NCI-H1092 treated with DMSO at 0.1 percent for 48 hours (cell line): ENCODE measurements around the gene DNAJC15.
"Not testable (repeated sequence)": the region's sequence is repeated elsewhere in the genome, so short reads cannot be mapped to it uniquely, and the experiment has no call there.

ENCODE experiments used
- DNase-seq: peaks from one replicate; lab custom pipeline; 2025; lab: John Stamatoyannopoulos, UW

The DNAJC15 gene

GRCh38 chr13:43005460-43006236 lies 17.7 kb upstream of the DNAJC15 start:
- no peak for DNase-seq

- no peak for DNase-seq
These were observed 16.3 kb upstream of the DNAJC15 start for GRCh38 chr13:43006893-43007631.

DNA sequence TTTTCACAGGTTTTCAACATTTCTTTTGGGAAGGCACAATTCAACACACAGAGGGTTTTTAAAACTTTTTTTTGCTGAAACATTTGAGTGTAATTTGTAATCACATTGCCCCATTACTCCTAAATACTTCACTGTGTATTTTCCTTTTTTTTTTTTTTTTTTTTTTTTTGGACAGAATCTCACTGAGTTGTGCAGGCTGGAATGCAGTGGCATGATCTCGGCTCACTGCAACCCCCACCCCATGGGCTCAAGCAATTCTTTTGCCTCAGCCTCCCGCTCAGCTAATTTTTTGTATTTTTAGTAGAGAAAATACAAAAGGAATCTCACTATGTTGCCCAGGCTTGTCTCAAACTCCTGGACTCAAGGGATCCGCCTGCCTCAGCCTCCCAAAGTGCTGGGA lies 14.8 kb upstream of the DNAJC15 start:
- DNase-seq = no peak

DNA sequence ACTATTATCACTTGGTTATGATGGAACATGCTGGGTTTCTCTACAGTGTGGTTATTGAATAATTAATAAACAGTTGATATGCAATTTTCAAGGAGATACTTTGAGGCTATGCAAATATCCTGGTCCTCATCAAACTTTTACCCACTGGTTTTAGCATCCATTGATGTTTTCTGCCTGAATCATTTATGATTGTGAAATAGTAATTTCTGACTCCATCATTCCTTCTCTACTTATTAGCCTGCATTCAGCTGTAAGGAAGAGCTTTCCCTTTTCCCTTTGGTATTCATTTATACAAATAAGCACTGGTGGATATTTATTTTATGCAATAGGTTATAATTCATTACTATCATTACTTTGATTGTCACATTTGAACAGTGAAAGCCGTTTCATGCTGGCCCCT lies 13.9 kb upstream of the DNAJC15 start:
- DNase-seq = no peak

- no peak for DNase-seq
These were observed 9.2 kb upstream of the DNAJC15 start for GRCh38 chr13:43014162-43014561.

DNA sequence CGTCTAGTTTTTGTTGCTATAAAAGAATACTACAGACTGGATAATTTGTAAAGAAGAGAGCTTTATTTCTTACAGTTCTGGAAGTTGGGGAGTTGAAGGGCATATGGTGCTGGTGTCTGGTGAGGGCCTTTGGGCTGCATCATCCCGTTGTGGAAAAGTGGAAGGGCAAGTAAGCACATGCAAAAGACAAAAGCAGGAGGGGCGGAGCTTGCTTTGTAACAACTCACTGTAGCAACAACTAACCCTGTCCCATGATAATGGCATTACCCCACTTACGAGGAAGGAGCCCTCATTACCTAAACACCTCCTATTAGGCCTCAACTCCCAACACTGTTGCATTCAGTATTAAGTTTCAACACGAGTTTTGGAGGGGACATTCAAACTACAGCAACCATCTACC lies 7.2 kb upstream of the DNAJC15 start:
- no peak for DNase-seq

DNA sequence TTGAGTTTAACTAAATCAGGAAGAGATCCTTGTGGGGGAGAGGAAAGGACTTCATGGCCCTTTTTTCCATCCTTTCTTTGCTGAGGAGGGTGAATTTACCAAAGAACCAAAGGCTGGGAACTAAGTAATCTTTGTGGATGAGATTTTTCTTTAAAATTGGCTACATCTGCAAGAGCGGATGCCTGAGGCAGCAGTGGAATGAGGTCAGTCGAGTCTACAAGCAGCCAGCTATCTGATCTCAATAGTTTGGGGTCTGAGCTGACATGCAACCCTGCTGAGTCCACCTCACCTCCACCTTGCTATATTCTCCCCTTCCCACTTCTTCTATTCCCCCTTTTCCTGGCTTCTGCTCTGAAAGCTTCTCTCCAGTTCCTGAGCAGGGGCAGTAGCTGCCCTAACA lies 3.6 kb upstream of the DNAJC15 start:
- no peak for DNase-seq

DNA sequence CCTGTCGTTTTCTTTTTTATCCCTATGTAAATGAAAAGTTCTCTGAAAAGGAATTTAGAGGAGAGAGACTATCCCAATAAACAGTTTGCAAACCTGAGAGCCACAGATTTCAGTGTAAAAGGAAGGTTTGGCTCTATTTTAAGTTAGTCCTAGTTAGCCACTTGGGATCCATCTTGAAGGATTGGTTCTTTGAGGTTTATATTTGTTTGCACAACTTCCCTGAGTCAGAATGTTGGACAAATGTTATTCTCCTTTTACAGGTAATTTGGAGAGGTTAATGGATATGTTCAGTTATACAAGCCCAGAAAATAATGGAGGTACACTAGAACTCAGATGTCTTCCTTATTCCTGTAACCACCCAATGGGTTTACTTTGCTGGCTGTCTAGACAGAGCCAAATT lies 2.6 kb upstream of the DNAJC15 start:
- no peak for DNase-seq

DNA sequence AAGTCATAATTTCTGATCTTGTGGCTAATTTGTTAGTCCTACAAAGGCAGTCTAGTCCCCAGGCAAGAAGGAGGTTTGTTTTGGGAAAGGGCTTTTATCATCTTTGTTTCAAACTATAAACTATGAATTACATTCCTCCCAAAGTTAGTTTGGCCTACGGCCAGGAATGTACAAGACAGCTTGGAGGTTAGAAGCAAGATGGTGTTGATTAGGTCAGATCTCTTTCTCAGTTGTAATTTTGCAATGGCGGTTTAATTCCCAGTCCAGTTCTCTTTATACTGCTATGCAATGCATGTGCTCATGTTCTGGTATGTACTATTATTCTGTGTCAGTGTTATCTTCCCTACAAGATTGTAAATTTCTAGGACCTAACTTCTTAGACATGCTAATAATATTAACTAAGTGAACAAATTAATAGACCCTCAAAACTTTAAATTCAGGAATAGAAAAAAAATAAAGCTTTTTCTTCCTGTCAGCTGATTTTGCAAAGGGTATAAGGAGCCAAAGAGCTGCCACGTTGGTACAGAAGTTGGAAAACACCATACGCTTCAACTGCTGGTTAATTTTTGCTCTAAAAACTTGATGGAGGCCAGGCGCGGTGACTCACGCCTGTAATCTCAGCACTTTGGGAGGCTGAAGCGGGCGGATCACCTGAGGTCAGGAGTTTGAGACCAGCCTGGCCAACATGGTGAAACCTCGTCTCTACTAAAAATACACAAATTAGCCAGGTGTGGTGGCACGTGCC lies 1.3 kb upstream of the DNAJC15 start:
- no peak for DNase-seq

DNA sequence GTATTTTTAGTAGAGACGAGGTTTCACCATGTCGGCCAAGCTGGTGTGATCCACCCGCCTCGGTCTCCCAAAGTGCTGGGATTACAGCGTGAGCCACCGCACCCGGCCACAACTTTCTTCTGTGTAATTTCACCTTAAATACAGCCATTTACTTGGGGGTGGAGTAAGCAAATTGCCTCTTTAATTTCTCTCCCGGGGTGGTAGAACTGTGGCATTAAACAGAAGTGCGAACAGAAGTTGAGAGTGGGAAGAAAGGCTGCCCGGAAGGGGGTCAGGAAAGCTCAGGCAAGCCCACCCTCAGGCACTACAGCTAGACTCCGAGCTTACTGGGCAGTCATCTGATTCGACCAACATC lies 475 bp upstream of the DNAJC15 start:
- no peak for DNase-seq

DNA sequence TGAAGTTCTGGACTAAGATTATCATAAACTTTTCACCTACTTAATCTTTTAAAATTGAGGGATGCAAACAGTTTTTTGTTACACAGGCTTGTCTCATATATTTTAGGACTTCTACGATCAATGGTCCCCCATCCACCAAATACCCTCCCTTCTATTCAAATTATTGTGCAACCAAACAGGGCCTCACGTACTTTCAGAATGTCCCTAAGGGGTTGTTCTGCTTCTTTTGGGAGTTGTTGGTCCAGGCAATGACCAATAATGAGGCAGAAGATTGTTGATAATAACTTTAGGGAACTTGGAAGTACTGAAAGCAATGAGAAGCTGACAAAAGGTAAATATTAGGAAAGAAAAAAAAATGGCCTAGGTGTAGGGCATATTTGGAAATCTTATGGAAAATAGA lies 2.9 kb downstream of the DNAJC15 start:
- no peak for DNase-seq

DNA sequence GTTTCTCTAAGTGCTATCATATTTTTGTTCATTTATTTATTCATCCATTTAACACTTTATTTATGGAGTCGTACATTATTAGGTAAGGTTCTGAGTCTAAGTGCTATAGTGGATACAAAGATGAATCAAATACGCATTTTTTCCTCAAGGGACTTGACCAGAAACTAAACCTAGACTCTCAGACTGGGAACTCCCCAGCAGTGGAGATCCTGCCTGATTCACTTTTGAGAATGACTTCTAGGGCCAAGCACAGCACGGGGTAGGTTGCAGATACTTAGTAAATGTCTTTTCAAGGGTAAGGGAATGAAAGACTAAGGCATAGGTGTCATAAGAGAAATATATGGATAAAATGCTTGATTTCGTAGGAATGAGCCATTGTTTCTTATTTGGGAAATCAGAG lies 7.2 kb downstream of the DNAJC15 start:
- DNase-seq = no peak

DNA sequence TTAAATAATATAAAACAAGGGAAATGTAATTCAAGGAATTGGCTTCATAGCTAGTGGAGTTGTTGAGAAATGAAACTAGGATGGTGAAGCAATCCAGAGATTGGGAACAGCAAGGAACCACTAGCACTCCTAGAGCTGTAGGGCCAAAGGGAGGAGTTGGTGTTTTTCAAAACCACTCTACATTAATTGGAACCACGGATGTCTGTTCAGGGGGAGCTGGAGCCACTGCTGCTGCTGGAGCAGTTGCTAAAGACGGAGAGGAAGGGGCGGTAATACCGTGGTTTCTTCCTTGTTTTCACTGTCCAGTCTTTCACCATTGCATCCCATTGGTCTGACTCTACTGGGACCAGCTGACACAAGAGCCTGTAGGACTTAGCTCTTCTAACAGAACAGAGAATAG lies 8.5 kb downstream of the DNAJC15 start:
- no peak for DNase-seq

GRCh38 chr13:43033038-43033437 lies 9.7 kb downstream of the DNAJC15 start:
- DNase-seq = no peak

DNA sequence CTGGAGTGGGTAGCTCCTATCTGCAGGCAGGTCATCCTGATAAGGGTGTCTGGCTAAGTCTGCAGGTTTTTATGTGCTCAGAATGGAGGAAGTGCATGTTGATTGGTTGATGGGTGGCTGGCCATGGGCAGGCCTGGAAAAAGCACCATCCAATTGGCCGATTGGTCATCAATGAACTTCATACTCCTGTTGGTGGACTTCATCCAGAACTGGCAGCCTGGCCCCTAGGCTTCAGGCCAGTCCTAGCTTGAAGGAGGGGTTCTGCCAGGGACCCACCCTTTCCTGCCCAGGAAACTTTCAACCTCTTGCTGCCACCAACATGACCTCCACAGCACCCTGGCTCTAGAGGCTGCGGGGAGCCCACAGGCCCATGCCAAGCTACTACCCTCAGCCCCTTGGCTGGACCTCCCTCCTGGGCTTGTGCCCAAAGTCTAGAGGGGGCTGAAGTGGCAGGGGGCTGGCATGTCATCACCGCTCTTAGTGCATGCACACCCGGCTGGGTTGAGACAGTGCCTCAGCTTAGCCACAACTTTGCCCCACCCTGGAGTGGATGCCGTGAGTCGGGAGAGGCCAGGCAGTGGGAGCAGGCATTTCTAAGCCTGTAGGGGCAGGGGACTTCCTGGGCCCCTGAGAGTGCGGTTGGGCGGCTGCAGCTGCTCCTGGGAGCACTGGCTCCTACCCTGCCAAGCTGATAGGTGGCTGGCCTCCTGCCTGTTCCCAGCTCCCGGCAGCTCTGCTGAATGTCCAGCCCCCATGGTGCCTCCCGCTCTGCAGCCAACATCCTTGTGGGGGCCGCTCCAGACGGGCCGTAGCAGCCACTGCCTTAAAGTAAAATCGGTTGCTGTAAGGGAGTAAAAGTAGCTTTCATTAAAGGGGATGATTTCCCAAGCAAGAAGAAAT lies 13.2 kb downstream of the DNAJC15 start:
- DNase-seq = no peak

DNA sequence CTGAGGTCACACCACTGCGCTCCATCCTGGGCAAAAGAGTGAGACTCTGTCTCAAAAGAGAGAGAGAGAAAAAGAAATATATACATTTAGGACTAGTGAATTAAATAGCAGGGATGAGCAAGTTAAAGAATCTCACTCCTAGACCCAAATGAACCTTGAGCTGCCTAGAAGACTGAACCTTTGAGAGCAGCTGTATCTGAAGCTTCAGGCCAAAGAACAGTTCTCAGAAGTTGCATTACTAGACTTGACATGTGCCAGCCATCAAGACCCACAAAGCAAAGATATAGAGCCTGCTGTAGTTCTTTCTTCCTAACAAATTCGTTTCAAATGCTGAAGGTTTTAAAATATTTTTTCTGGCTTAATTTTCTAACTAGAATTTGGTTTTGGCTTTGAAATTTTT lies 16.6 kb downstream of the DNAJC15 start:
- DNase-seq = no peak

- DNase-seq = not testable (repeated sequence)
These were observed 17.4 kb downstream of the DNAJC15 start for GRCh38 chr13:43040581-43041368.

- no peak for DNase-seq
These were observed 18.1 kb downstream of the DNAJC15 start for GRCh38 chr13:43041369-43041921.

DNA sequence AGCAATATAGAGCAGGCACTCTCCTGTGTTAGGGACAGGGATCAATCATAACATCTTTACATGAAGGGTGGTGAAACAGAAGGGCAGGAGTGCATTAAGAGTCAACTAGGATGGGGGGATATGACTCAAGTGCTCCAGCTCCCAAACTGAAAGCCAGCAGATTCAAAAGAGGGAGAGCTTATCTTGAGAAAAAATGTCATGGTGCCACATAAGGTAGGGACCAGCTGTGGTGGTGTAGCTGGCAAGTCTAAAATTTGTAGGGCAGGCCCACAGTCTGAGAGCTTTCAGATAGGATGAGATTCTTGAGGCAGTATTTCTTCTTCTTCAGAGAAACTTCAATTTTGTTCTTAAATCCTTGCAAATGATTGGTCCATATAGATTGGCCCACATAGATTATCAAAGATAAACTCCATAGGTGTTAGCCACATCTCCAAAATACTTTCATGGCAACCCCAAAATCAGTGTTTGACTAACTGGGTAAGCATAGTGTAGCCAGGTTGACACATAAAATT lies 19.1 kb downstream of the DNAJC15 start:
- DNase-seq = no peak

DNA sequence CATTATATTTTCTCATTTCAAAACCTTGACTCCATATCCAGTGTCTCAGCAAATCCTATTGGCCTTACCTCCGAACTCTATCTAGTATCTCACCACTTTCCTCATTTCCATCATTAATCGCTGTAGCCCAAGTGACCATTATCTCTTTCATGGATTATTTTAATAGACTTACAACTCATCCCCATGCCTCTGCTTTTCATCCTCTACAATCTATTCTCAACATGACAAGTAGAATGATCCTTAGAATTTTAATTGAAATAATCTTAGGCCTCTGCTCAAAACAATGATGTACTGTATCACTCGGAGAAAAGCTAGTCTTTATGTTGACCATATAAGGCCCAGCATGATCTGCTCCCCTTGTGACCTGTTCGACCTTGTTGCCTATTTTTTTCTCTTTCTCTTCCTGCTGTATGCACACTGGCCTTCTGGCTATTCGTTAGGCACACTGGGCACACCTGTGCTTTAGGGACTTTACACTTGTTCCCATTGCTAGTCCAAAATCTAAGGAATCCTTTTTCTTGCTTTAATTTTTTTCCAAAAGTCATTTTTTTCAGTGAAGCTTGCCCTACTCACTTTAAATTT lies 21.4 kb downstream of the DNAJC15 start:
- no peak for DNase-seq
